Measurements from ENCODE around the gene EYS. TPM values are rescaled to one million over a fixed set of nuclear protein-coding genes. Genes with fewer than 3 reads are reported as not detected.

Gene EYS
- total RNA-seq, 1 donor from 2014 or later = not detected

- TF ChIP-seq, protein P1, sequence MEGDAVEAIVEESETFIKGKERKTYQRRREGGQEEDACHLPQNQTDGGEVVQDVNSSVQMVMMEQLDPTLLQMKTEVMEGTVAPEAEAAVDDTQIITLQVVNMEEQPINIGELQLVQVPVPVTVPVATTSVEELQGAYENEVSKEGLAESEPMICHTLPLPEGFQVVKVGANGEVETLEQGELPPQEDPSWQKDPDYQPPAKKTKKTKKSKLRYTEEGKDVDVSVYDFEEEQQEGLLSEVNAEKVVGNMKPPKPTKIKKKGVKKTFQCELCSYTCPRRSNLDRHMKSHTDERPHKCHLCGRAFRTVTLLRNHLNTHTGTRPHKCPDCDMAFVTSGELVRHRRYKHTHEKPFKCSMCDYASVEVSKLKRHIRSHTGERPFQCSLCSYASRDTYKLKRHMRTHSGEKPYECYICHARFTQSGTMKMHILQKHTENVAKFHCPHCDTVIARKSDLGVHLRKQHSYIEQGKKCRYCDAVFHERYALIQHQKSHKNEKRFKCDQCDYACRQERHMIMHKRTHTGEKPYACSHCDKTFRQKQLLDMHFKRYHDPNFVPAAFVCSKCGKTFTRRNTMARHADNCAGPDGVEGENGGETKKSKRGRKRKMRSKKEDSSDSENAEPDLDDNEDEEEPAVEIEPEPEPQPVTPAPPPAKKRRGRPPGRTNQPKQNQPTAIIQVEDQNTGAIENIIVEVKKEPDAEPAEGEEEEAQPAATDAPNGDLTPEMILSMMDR (IDR thresholded peaks at IDR 0.05; ENCODE audit: insufficient read depth, low read length, poor library complexity, severe bottlenecking) = no peak
- H3K4me3 ChIP-seq (ENCODE audit: low read depth, low read length) = no peak overlapping the region
- no peaks in the 10 kb centered on the region for H3K27me3 ChIP-seq (ENCODE audit: control insufficient read depth, insufficient read depth, low read length)
- no peaks in the 10 kb centered on the region for H3K36me3 ChIP-seq (ENCODE audit: control insufficient read depth, insufficient read depth, low read length)
- DNase-seq (ENCODE audit: low read depth) = no peak
These were observed 1882.3 kb downstream of the EYS start for GRCh38 chr6:63824722-63825121.

DNA sequence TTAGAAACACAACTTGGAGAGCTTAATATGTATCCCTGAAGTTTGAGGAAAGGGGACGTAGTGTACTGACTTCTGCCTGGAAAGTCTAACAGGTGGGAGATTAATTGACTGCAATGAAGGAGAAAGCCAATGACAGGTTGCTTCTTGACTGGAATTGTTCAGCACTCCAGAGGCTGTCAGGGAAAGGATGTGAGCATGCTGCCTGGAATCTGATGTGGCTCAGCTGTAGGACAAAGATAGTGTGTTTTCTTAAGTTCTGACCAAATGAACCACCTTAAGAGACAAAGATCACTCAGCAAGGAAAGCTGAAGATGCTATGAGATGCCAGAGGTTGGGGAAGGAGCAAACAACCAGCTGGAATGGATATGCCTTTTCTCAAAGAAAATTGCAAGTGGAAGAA is 1885.6 kb downstream of the EYS start:
- no peak overlapping the region for H3K4me3 ChIP-seq (ENCODE audit: low read depth, low read length)
- no peaks in the 10 kb centered on the region for H3K36me3 ChIP-seq (ENCODE audit: control insufficient read depth, insufficient read depth, low read length)
- DNase-seq (ENCODE audit: low read depth) = no peak
- H3K27me3 ChIP-seq (ENCODE audit: control insufficient read depth, insufficient read depth, low read length) = no peaks in the 10 kb centered on the region
- TF ChIP-seq, protein P1 (IDR thresholded peaks at IDR 0.05; ENCODE audit: insufficient read depth, low read length, poor library complexity, severe bottlenecking) = no peak

DNA sequence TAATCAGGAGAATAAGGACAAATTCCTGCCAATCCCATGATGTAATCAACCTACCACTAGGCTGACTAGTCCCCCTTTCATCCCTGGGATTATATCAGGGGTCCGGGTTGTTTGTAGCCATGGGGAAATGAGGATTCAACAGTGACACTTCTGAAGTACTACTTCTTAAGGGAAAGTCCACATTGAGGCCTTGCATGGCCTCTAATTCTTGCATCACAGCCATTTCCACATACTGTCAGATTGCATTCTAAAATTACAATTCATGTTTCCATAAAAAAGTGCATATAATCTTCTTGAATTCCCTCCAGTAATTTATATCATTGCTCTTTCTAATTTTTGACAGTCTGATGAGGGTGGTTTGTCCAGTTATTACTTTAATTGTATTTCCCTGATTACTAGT is 1887.2 kb downstream of the EYS start:
- no peak for DNase-seq (ENCODE audit: low read depth)
- H3K27me3 ChIP-seq (ENCODE audit: control insufficient read depth, insufficient read depth, low read length) = no peaks in the 10 kb centered on the region
- H3K4me3 ChIP-seq (ENCODE audit: low read depth, low read length) = no peak overlapping the region
- TF ChIP-seq, protein P1 (IDR thresholded peaks at IDR 0.05; ENCODE audit: insufficient read depth, low read length, poor library complexity, severe bottlenecking) = no peak
- no peaks in the 10 kb centered on the region for H3K36me3 ChIP-seq (ENCODE audit: control insufficient read depth, insufficient read depth, low read length)

DNA sequence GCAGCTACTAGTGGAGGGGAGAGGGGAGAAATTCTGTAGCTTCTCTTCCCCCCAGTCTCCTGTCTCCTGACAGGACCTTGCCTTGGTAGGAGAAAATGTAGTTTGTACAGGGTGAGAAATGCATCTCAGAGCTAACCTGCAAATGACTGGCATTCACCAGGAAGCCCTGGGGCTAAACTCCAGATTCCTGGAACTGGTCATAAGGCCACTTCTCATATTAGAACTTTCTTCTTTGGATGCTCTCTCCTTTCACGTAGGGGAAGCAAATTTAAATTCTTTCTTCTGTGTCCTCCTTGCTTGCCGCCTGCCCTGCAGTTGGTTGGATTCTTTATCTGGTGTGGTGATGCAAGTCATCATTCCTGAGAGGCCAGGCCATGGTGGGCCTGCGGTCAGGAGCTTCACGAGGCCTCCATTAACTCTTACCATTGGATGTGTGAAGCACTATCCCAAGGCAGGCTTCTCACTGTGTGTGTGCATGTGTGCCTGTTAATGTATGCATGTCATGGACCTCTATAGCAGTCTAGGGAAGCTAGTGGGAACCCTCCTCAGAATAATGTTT is 1889.5 kb downstream of the EYS start:
- H3K4me3 ChIP-seq (ENCODE audit: low read depth, low read length) = no peak overlapping the region
- TF ChIP-seq, protein P1 (IDR thresholded peaks at IDR 0.05; ENCODE audit: insufficient read depth, low read length, poor library complexity, severe bottlenecking) = no peak
- H3K36me3 ChIP-seq (ENCODE audit: control insufficient read depth, insufficient read depth, low read length) = no peaks in the 10 kb centered on the region
- no peaks in the 10 kb centered on the region for H3K27me3 ChIP-seq (ENCODE audit: control insufficient read depth, insufficient read depth, low read length)
- DNase-seq (ENCODE audit: low read depth) = no peak

DNA sequence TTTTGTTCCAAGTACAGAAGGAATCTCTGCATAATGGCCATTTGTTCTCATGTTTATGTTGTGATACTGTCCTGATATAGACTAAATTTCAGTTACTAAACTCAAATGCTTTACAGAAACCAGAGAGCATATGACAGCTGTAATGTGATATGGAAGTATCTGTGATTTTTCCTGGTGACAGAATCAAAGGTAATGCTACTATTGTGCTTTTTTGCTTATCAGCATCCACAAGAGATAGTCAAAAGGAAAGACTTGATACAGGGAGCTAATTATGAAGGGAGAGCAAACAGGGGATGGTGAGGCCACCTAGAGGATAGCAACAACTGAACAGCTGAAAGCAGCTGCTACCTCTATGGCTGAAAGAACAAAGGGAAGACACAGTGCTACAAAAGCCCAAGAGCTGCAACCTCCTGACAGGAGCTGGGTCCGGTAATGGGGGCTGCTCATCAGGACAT is 1890.0 kb downstream of the EYS start:
- TF ChIP-seq, protein P1 (IDR thresholded peaks at IDR 0.05; ENCODE audit: insufficient read depth, low read length, poor library complexity, severe bottlenecking) = peak; percentile 29
- Histone ChIP-seq H3K36me3 (ENCODE audit: control insufficient read depth, insufficient read depth, low read length) (no peaks in the 10 kb centered on the region), H3K4me3 (ENCODE audit: low read depth, low read length) (no peak overlapping the region), H3K27me3 (ENCODE audit: control insufficient read depth, insufficient read depth, low read length) (no peaks in the 10 kb centered on the region)
- DNase-seq (ENCODE audit: low read depth) = no peak

DNA sequence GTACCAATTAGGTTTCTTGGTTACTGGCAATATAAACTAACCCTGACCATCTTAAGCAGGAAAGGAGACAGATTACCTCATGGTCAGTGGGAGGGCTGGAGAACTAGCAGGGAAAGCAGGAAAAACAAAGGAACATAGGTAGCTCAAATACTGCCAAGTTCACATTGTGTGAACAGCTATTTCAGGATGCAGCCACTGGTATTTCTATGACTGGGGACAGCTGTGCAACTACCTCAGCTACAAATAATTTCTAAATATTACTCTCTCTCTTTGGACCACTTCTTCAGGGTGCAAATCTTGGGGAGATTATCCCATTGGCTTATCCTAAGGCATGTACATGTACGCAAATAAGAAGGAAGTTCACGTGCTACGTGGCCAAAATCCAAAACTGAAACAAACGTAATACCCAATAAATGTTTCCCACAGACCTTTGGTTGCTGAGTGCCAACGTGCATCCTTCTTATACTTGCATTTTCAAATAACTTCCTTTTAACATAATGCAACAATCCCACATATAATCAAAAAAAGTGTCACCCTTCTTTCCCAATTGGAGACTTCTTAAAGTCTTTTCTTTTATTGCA is 1890.5 kb downstream of the EYS start:
- Histone ChIP-seq H3K4me3 (ENCODE audit: low read depth, low read length) (no peak overlapping the region), H3K27me3 (ENCODE audit: control insufficient read depth, insufficient read depth, low read length) (no peaks in the 10 kb centered on the region), H3K36me3 (ENCODE audit: control insufficient read depth, insufficient read depth, low read length) (no peaks in the 10 kb centered on the region)
- TF ChIP-seq, protein P1 (IDR thresholded peaks at IDR 0.05; ENCODE audit: insufficient read depth, low read length, poor library complexity, severe bottlenecking) = no peak
- no peak for DNase-seq (ENCODE audit: low read depth)

Measured in kidney epithelial cell (primary cell).